ENCODE data around the gene CEACAM8. TPM values are rescaled to one million over a fixed set of nuclear protein-coding genes. Genes with fewer than 3 reads are reported as not detected.
"Not testable (repeated sequence)": the region's sequence is repeated elsewhere in the genome, so short reads cannot be mapped to it uniquely, and the experiment has no call there.

The CEACAM8 gene
- total RNA-seq, 1 donor from 2014 or later: not detected

DNA sequence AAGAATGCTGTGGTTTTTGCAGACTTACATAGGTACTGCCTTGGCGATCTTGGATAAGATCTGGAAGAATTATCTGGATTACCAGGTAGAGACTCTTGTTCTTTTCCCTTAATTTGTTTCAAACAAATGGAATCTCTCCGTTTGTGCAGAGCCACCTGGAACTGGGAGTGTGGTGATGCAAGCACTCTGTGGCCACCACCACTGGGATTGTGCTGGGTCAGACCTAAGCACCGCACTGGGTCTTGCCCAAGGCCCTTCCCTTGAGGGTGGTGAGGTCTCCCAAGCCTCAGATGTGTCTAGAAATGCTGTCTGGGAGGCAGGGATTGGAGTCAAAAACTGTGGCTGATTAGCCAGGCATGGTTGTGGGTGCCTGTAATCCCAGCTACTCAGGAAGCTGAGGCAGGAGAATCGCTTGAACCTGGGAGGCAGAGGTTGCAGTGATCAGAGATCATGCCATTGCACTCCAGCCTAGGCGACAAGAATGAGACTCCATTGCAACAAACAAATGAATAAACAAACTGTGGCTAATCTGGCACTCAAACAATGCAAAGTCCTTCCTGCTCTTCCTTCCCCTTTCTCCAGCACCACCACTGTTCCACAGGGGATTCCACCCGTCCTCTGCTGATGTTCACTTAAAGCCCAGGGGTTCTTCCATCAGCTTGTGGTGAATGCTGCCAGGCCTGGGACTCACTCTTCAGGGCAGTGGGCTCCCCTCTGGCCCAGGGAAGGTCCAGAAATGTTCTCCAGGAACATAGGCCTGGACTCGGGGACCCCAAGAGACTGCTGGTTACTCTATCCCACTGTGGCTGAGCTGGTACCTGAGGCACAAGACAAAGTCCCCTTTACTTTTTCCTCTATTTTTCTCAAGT, 55.6 kb downstream of the CEACAM8 start:
- Mint-ChIP-seq H3K36me3 (ENCODE audit: low read depth, unreplicated experiment) (no peaks in the 10 kb centered on the region), H3K27ac (ENCODE audit: unreplicated experiment) (no peak overlapping the region)
- H3K9me3 ChIP-seq (ENCODE audit: insufficient read depth, low read depth, low read length): no peaks in the 10 kb centered on the region

DNA sequence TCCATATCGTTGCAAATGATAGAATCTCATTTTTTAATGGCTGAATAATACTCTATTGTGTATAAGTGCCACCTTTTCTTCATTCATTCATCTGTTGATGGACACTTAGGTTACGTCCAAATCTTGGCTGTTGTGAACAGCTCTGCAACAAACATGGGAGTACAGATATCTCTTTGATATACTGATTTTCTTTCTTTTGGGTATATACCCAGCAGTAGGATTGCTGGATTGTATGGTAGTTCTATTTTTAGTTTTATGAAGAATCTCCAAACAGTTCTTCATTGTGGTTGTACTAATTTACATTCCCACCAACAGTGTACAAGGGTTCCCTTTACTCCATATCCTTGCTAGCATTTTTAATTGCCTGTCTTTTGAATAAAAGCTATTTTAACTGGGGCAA, 59.4 kb downstream of the CEACAM8 start:
- not testable (repeated sequence) for H3K4me3 ChIP-seq (ENCODE audit: insufficient read depth, low read depth, low read length); H4K20me1 ChIP-seq (ENCODE audit: insufficient read depth, low read length); H3K9ac ChIP-seq (ENCODE audit: low read length); H3K79me2 ChIP-seq (ENCODE audit: insufficient read depth, low read length); H3K4me3 Mint-ChIP-seq (ENCODE audit: unreplicated experiment); H3K4me1 Mint-ChIP-seq (ENCODE audit: low read depth, unreplicated experiment); FAIRE-seq; H3K9me3 Mint-ChIP-seq (ENCODE audit: unreplicated experiment); H3K27ac ChIP-seq (ENCODE audit: low read depth, low read length); H2AFZ ChIP-seq (ENCODE audit: low read depth, low read length); H3K4me2 ChIP-seq (ENCODE audit: low read length); H3K36me3 ChIP-seq (ENCODE audit: insufficient read depth, low read length); H3K4me1 ChIP-seq (ENCODE audit: insufficient read depth, low read length); H3K27me3 ChIP-seq (ENCODE audit: insufficient read depth, low read length); DNase-seq (ENCODE audit: low read depth); H3K36me3 Mint-ChIP-seq (ENCODE audit: low read depth, unreplicated experiment); H3K9me3 ChIP-seq (ENCODE audit: insufficient read depth, low read depth, low read length); H3K27ac Mint-ChIP-seq (ENCODE audit: unreplicated experiment)
- peaks cover 24% of the 10 kb centered on the region for H3K27me3 Mint-ChIP-seq (ENCODE audit: low read depth, unreplicated experiment)

More for the DNA sequence above, 55.6 kb downstream of the CEACAM8 start:
- Histone ChIP-seq H3K4me3 (ENCODE audit: insufficient read depth, low read depth, low read length) (no peak overlapping the region), H3K4me2 (ENCODE audit: low read length) (no peak overlapping the region), H3K79me2 (ENCODE audit: insufficient read depth, low read length) (no peaks in the 10 kb centered on the region), H3K36me3 (ENCODE audit: insufficient read depth, low read length) (no peaks in the 10 kb centered on the region), H4K20me1 (ENCODE audit: insufficient read depth, low read length) (no peaks in the 10 kb centered on the region), H2AFZ (ENCODE audit: low read depth, low read length) (no peak overlapping the region), H3K27ac (ENCODE audit: low read depth, low read length) (no peak overlapping the region), H3K9ac (ENCODE audit: low read length) (no peak overlapping the region), H3K27me3 (ENCODE audit: insufficient read depth, low read length) (no peaks in the 10 kb centered on the region), H3K4me1 (ENCODE audit: insufficient read depth, low read length) (no peaks in the 10 kb centered on the region)
- H3K9me3 Mint-ChIP-seq (ENCODE audit: unreplicated experiment): no peaks in the 10 kb centered on the region
- TF ChIP-seq EZH2 (IDR thresholded peaks at IDR 0.05; ENCODE audit: insufficient read depth, low read length): no peak
- TF ChIP-seq, protein P1, sequence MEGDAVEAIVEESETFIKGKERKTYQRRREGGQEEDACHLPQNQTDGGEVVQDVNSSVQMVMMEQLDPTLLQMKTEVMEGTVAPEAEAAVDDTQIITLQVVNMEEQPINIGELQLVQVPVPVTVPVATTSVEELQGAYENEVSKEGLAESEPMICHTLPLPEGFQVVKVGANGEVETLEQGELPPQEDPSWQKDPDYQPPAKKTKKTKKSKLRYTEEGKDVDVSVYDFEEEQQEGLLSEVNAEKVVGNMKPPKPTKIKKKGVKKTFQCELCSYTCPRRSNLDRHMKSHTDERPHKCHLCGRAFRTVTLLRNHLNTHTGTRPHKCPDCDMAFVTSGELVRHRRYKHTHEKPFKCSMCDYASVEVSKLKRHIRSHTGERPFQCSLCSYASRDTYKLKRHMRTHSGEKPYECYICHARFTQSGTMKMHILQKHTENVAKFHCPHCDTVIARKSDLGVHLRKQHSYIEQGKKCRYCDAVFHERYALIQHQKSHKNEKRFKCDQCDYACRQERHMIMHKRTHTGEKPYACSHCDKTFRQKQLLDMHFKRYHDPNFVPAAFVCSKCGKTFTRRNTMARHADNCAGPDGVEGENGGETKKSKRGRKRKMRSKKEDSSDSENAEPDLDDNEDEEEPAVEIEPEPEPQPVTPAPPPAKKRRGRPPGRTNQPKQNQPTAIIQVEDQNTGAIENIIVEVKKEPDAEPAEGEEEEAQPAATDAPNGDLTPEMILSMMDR (IDR thresholded peaks at IDR 0.05; ENCODE audit: insufficient read depth, low read depth, low read length): no peak
- DNase-seq (ENCODE audit: low read depth) (no peak), FAIRE-seq (no peak)
- peaks cover 40% of the 10 kb centered on the region for H3K27me3 Mint-ChIP-seq (ENCODE audit: low read depth, unreplicated experiment)
- H3K4me1 Mint-ChIP-seq (ENCODE audit: low read depth, unreplicated experiment): no peaks in the 10 kb centered on the region
- no peak overlapping the region for H3K4me3 Mint-ChIP-seq (ENCODE audit: unreplicated experiment)

DNA sequence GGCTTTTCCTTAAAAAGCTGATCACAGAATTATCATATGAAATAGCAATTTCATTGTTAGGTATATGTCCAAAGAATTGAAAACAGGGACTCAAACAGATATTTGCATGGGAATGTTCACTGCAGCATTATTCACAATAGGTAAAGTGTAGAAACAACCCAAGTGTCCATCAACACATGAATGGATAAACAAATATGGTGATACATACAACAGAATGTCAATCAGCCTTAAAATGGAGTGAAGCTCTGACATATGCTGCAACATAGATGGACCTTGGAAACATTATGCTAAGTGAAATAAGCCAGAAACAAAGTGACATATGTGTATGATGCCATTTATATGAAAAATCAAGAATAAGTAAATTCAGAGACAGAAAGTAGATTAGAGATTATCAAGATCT, 60.3 kb downstream of the CEACAM8 start:
- H3K4me2 ChIP-seq (ENCODE audit: low read length): no peak overlapping the region
- Mint-ChIP-seq H3K27me3 (ENCODE audit: low read depth, unreplicated experiment) (peaks cover 19% of the 10 kb centered on the region), H3K9me3 (ENCODE audit: unreplicated experiment) (no peaks in the 10 kb centered on the region), H3K4me3 (ENCODE audit: unreplicated experiment) (no peak overlapping the region), H3K4me1 (ENCODE audit: low read depth, unreplicated experiment) (no peaks in the 10 kb centered on the region), H3K36me3 (ENCODE audit: low read depth, unreplicated experiment) (peaks cover 2% of the 10 kb centered on the region), H3K27ac (ENCODE audit: unreplicated experiment) (no peak overlapping the region)
- no peak overlapping the region for H3K4me3 ChIP-seq (ENCODE audit: insufficient read depth, low read depth, low read length)
- no peaks in the 10 kb centered on the region for H4K20me1 ChIP-seq (ENCODE audit: insufficient read depth, low read length)
- no peaks in the 10 kb centered on the region for H3K36me3 ChIP-seq (ENCODE audit: insufficient read depth, low read length)
- H3K27ac ChIP-seq (ENCODE audit: low read depth, low read length): no peak overlapping the region
- TF ChIP-seq EZH2 (IDR thresholded peaks at IDR 0.05; ENCODE audit: insufficient read depth, low read length): no peak
- TF ChIP-seq, protein P1 (IDR thresholded peaks at IDR 0.05; ENCODE audit: insufficient read depth, low read depth, low read length): no peak
- H3K79me2 ChIP-seq (ENCODE audit: insufficient read depth, low read length): no peaks in the 10 kb centered on the region
- DNase-seq (ENCODE audit: low read depth) (no peak), FAIRE-seq (no peak)
- H2AFZ ChIP-seq (ENCODE audit: low read depth, low read length): no peak overlapping the region
- no peaks in the 10 kb centered on the region for H3K9me3 ChIP-seq (ENCODE audit: insufficient read depth, low read depth, low read length)
- H3K9ac ChIP-seq (ENCODE audit: low read length): no peak overlapping the region
- H3K4me1 ChIP-seq (ENCODE audit: insufficient read depth, low read length): no peaks in the 10 kb centered on the region
- H3K27me3 ChIP-seq (ENCODE audit: insufficient read depth, low read length): no peaks in the 10 kb centered on the region
